ENCODE results near the gene LIFR. TPM values are rescaled to one million over a fixed set of nuclear protein-coding genes. Genes with fewer than 3 reads are reported as not detected.
"Not testable (repeated sequence)": the region's sequence is repeated elsewhere in the genome, so short reads cannot be mapped to it uniquely, and the experiment has no call there.

The LIFR gene
- total RNA-seq: 31.3 and 31.9 TPM in 2 replicates

GRCh38 chr5:38556599-38557307 lies at the start of gene LIFR:
Gene LIFR (minus strand): TSS chr5:38556646. CDS start chr5:38530647, 25,999 bp downstream.
- peak in 1 of 2 donors; percentile 74 for DNase-seq (ENCODE audit: low read depth in 2 of 2)

GRCh38 chr5:38605610-38606009 lies 49.2 kb upstream of the LIFR start:
- DNase-seq (ENCODE audit: low read depth in 2 of 2): no peak

- no peak for DNase-seq (ENCODE audit: low read depth in 2 of 2)
These were observed 47.2 kb upstream of the LIFR start for GRCh38 chr5:38603691-38604090.

- no peak for DNase-seq (ENCODE audit: low read depth in 2 of 2)
These were observed 46.2 kb upstream of the LIFR start for GRCh38 chr5:38602641-38603040.

- DNase-seq (ENCODE audit: low read depth in 2 of 2): peak in 1 of 2 donors; percentile 42
These were observed 45.4 kb upstream of the LIFR start for GRCh38 chr5:38601863-38602298.

- peak in 1 of 2 donors; percentile 30 for DNase-seq (ENCODE audit: low read depth in 2 of 2)
These were observed 44.9 kb upstream of the LIFR start for GRCh38 chr5:38601133-38601862.

- DNase-seq (ENCODE audit: low read depth in 2 of 2): peak in 1 of 2 donors; percentile 50
These were observed 44.0 kb upstream of the LIFR start for GRCh38 chr5:38600329-38601045.

GRCh38 chr5:38599751-38600150 lies 43.3 kb upstream of the LIFR start:
- DNase-seq (ENCODE audit: low read depth in 2 of 2): not testable (repeated sequence)

GRCh38 chr5:38598994-38599617 lies 42.7 kb upstream of the LIFR start:
- DNase-seq (ENCODE audit: low read depth in 2 of 2): peak in 1 of 2 donors; percentile 80

- DNase-seq (ENCODE audit: low read depth in 2 of 2): no peak
These were observed 42.0 kb upstream of the LIFR start for GRCh38 chr5:38598296-38598993.

- DNase-seq (ENCODE audit: low read depth in 2 of 2): no peak
These were observed 40.5 kb upstream of the LIFR start for GRCh38 chr5:38596981-38597380.

GRCh38 chr5:38595132-38595745 lies 38.8 kb upstream of the LIFR start:
- peak in 1 of 2 donors; percentile 10 for DNase-seq (ENCODE audit: low read depth in 2 of 2)

- DNase-seq (ENCODE audit: low read depth in 2 of 2): no peak
These were observed 37.5 kb upstream of the LIFR start for GRCh38 chr5:38593959-38594358.

GRCh38 chr5:38591523-38591849 lies 35.0 kb upstream of the LIFR start:
- no peak for DNase-seq (ENCODE audit: low read depth in 2 of 2)

GRCh38 chr5:38590838-38591522 lies 34.5 kb upstream of the LIFR start:
- DNase-seq (ENCODE audit: low read depth in 2 of 2): no peak

GRCh38 chr5:38589629-38590028 lies 33.2 kb upstream of the LIFR start:
- no peak for DNase-seq (ENCODE audit: low read depth in 2 of 2)

- DNase-seq (ENCODE audit: low read depth in 2 of 2): no peak
These were observed 29.4 kb upstream of the LIFR start for GRCh38 chr5:38585816-38586215.

GRCh38 chr5:38583500-38583899 lies 27.1 kb upstream of the LIFR start:
- no peak for DNase-seq (ENCODE audit: low read depth in 2 of 2)

- no peak for DNase-seq (ENCODE audit: low read depth in 2 of 2)
These were observed 26.5 kb upstream of the LIFR start for GRCh38 chr5:38582975-38583319.

- no peak for DNase-seq (ENCODE audit: low read depth in 2 of 2)
These were observed 26.0 kb upstream of the LIFR start for GRCh38 chr5:38582293-38582974.

All from dermis microvascular lymphatic vessel endothelial cell (primary cell).